GM23248 (cell line): ENCODE results near the gene CLCF1.

Source experiments
- EZH2 ChIP-seq: fragments of 200-600 bp; sonication (generic); IDR thresholded peaks from 2 replicates; pipeline ENCODE4 v1.6.1; 2018; ENCODE audit warnings: antibody characterized with exemption, mild to moderate bottlenecking; ENCODE audit not compliant: insufficient read depth, poor library complexity, severe bottlenecking
- EZH2phosphoT487 ChIP-seq: fragments of 200-600 bp; sonication (generic); IDR thresholded peaks from 2 replicates; pipeline ENCODE4 v1.6.1; 2018; ENCODE audit warnings: antibody characterized with exemption, moderate library complexity, mild to moderate bottlenecking, low read depth; ENCODE audit not compliant: insufficient read depth

GRCh38 chr11:67396259-67396581, 22.8 kb upstream of the CLCF1 start:
- TF ChIP-seq EZH2 (no peak), EZH2phosphoT487 (no peak)
